IMR-90 (cell line): ENCODE measurements around the gene GPSM3. TPM values are rescaled to one million over a fixed set of nuclear protein-coding genes. Genes with fewer than 3 reads are reported as not detected.

Source experiments
- ATAC-seq: fragments of 200-7000 bp; cut with Tn5 transposase; 2 replicates; pipeline ENCODE4 v1.9.1; 2020; ENCODE audit warnings: low read depth, mild to moderate bottlenecking, moderate library complexity
- BruUV-seq: library from RNA; stranded (reverse); fragments of 400-500 nt; replicated peaks from 2 replicates; lab custom pipeline; 2021; lab: Mats Ljungman, UMichigan
- CTCF ChIA-PET: fragments of 300-600 bp; formaldehyde crosslinking; extraction: SDS; loops from one replicate; lab custom pipeline; 2021; ENCODE audit warnings: antibody characterized with exemption; lab: Yijun Ruan, JAX
- POLR2A ChIA-PET: fragments of 300-600 bp; sonication (Branson Sonifier 250); formaldehyde crosslinking; loops from one replicate; lab custom pipeline; 2022; ENCODE audit warnings: antibody characterized with exemption; ENCODE audit not compliant: unreplicated experiment; lab: Charles Lee
- DNase-seq: peaks from one replicate; pipeline ENCODE4 v3.0.0; 2013
- H2AFZ ChIP-seq: replicated peaks from 2 replicates; pipeline ENCODE3; 2013; ENCODE audit warnings: low read length, mild to moderate bottlenecking; ENCODE audit not compliant: poor library complexity
- H2AK5ac ChIP-seq: 2 replicates; pipeline ENCODE4 v1.6.1; 2013; ENCODE audit warnings: low read depth, low read length, inconsistent platforms
- H2AK9ac ChIP-seq: replicated peaks from 2 replicates; pipeline ENCODE3; 2013; ENCODE audit warnings: mild to moderate bottlenecking, low read depth, low read length, moderate library complexity; ENCODE audit not compliant: poor library complexity
- H2BK120ac ChIP-seq: 2 replicates; pipeline ENCODE4 v1.6.1; 2013; ENCODE audit warnings: low read depth, low read length, inconsistent platforms
- H2BK15ac ChIP-seq: 3 replicates; pipeline ENCODE4 v1.6.1; 2013; ENCODE audit warnings: low read depth, low read length, inconsistent platforms
- H2BK20ac ChIP-seq: 2 replicates; pipeline ENCODE4 v1.6.1; 2013; ENCODE audit warnings: low read depth, mild to moderate bottlenecking, inconsistent platforms, low read length, moderate library complexity
- H2BK5ac ChIP-seq: 2 replicates; pipeline ENCODE4 v1.6.1; 2013; ENCODE audit warnings: mild to moderate bottlenecking, low read depth, low read length, inconsistent platforms; ENCODE audit not compliant: poor library complexity, severe bottlenecking
- H3K14ac ChIP-seq: replicated peaks from 2 replicates; pipeline ENCODE4 v1.6.1; 2013; ENCODE audit warnings: low read depth, low read length, inconsistent platforms
- H3K18ac ChIP-seq: 2 replicates; pipeline ENCODE4 v1.6.1; 2013; ENCODE audit warnings: low read depth, low read length, control low read depth
- H3K23ac ChIP-seq: 2 replicates; pipeline ENCODE4 v1.6.1; 2013; ENCODE audit warnings: low read depth, low read length, inconsistent platforms
- H3K27ac ChIP-seq: 2 replicates; pipeline ENCODE4 v1.5.1; 2013; ENCODE audit warnings: mild to moderate bottlenecking, control low read depth, low read length; ENCODE audit not compliant: insufficient read depth
- H3K27me3 ChIP-seq: 2 replicates; pipeline ENCODE4 v1.6.1; 2013; ENCODE audit warnings: low read length; ENCODE audit not compliant: control insufficient read depth, insufficient read depth
- H3K36me3 ChIP-seq: 2 replicates; pipeline ENCODE4 v1.6.1; 2013; ENCODE audit warnings: low read length, mixed read lengths; ENCODE audit not compliant: control insufficient read depth, insufficient read depth
- H3K4ac ChIP-seq: 2 replicates; pipeline ENCODE4 v1.6.1; 2013; ENCODE audit warnings: low read depth, low read length, inconsistent platforms
- H3K4me1 ChIP-seq: 2 replicates; pipeline ENCODE4 v1.6.1; 2013; ENCODE audit warnings: low read length, mixed read lengths; ENCODE audit not compliant: control insufficient read depth, insufficient read depth
- H3K4me2 ChIP-seq: 2 replicates; pipeline ENCODE4 v1.6.1; 2013; ENCODE audit warnings: low read depth, mild to moderate bottlenecking, control low read depth, low read length, moderate library complexity
- H3K4me3 ChIP-seq: 2 replicates; pipeline ENCODE4 v1.5.1; 2013; ENCODE audit warnings: low read depth, mild to moderate bottlenecking, control low read depth, low read length, moderate library complexity; ENCODE audit not compliant: insufficient read depth
- H3K56ac ChIP-seq: 2 replicates; pipeline ENCODE4 v1.6.1; 2013; ENCODE audit warnings: low read length, inconsistent platforms; ENCODE audit not compliant: insufficient read depth; ENCODE audit errors: extremely low read depth
- H3K79me1 ChIP-seq, 2 experiments: 2 replicates each; pipeline ENCODE4 v1.6.1; 2013; ENCODE audit warnings: low read length in 2 of 2, inconsistent platforms in 1 of 2, low read depth in 1 of 2
- H3K9ac ChIP-seq: 2 replicates; pipeline ENCODE4 v1.6.1; 2013; ENCODE audit warnings: low read depth, low read length, control low read depth
- H3K9me1 ChIP-seq: 2 replicates; pipeline ENCODE4 v1.6.1; 2013; ENCODE audit warnings: low read length, inconsistent platforms; ENCODE audit not compliant: insufficient read depth
- H3K9me3 ChIP-seq: 2 replicates; pipeline ENCODE4 v1.6.1; 2013; ENCODE audit warnings: low read length; ENCODE audit not compliant: control insufficient read depth, insufficient read depth
- H4K20me1 ChIP-seq: 2 replicates; pipeline ENCODE4 v1.6.1; 2013; ENCODE audit warnings: low read length, inconsistent platforms; ENCODE audit not compliant: insufficient read depth
- H4K5ac ChIP-seq: 2 replicates; pipeline ENCODE4 v1.6.1; 2013; ENCODE audit warnings: mild to moderate bottlenecking, low read depth, low read length, control low read depth
- H4K8ac ChIP-seq, 2 experiments: 2 replicates each; pipeline ENCODE4 v1.6.1; 2013; ENCODE audit warnings: low read depth in 2 of 2, low read length in 2 of 2, control low read depth in 1 of 2, inconsistent platforms in 1 of 2
- H4K91ac ChIP-seq: 2 replicates; pipeline ENCODE4 v1.6.1; 2013; ENCODE audit warnings: low read depth, low read length, inconsistent platforms; ENCODE audit not compliant: insufficient read depth
- BHLHE40 ChIP-seq: fragments of 150-350 bp; IDR thresholded peaks from 2 replicates; pipeline ENCODE4 v1.6.1; 2016; ENCODE audit warnings: mild to moderate bottlenecking, low read depth, low read length
- CEBPB ChIP-seq: IDR thresholded peaks from 2 replicates; pipeline ENCODE4 v1.6.1; 2012; ENCODE audit warnings: low read depth, low read length, improper control_type of control experiment
- CHD1 ChIP-seq: IDR thresholded peaks from 2 replicates; pipeline ENCODE4 v1.6.1; 2012; ENCODE audit warnings: low read depth, low read length, improper control_type of control experiment
- ELK1 ChIP-seq: fragments of 150-350 bp; IDR thresholded peaks from 2 replicates; pipeline ENCODE4 v1.6.1; 2016; ENCODE audit warnings: low read depth, mild to moderate bottlenecking, low read length, moderate library complexity, borderline replicate concordance
- FOS ChIP-seq: fragments of 150-350 bp; IDR thresholded peaks from 2 replicates; pipeline ENCODE4 v1.6.1; 2016; ENCODE audit warnings: low read depth, low read length
- POLR2A ChIP-seq: IDR thresholded peaks from 2 replicates; pipeline ENCODE4 v1.6.1; 2012; ENCODE audit warnings: mild to moderate bottlenecking, low read depth, low read length
- RAD21 ChIP-seq: IDR thresholded peaks from 2 replicates; pipeline ENCODE4 v1.6.1; 2012; ENCODE audit warnings: low read length, improper control_type of control experiment
- SMC3 ChIP-seq: fragments of 150-350 bp; IDR thresholded peaks from 2 replicates; pipeline ENCODE4 v1.6.1; 2016; ENCODE audit warnings: low read depth, mild to moderate bottlenecking, antibody characterized with exemption, low read length, moderate library complexity
- WGBS, 2 experiments: methylation state at CpG; one replicate each; pipeline versions ENCODE4 v1.1.5 to v1.1.7; 2013; ENCODE audit warnings: missing lambda C conversion rate in 2 of 2; ENCODE audit not compliant: insufficient read length in 1 of 2; ENCODE audit errors: extremely low coverage in 2 of 2; 5-methylcytosine and 5-hydroxymethylcytosine counted together
- dilution Hi-C: fragments of 300-500 bp; cut with HindIII; formaldehyde crosslinking; loops from one replicate; pipeline ENCODE4 v1.14.3; 2018; ENCODE audit warnings: low sequenced_read_pairs; ENCODE audit not compliant: unreplicated experiment
- in situ Hi-C: fragments of 300-500 bp; cut with MboI; formaldehyde crosslinking; loops from 3 replicates; pipeline ENCODE4 v1.14.3; 2019; ENCODE audit warnings: low sequenced_read_pairs, inconsistent platforms, mixed read lengths
- intact Hi-C: fragments of 100-400 bp; cut with micrococcal nuclease; formaldehyde crosslinking; loops from 2 replicates; pipeline ENCODE4 v1.10.0; 2022
- polyA plus RNA-seq, 3 experiments: library from polyadenylated mRNA; depleted of rRNA; stranded (reverse); fragments of >200 nt; gene quantifications; 2 replicates each; pipeline ENCODE4 v1.2.3, GENCODE V29; 2012; ENCODE audit warnings: low replicate concordance in 1 of 3
- total RNA-seq: library from RNA; depleted of rRNA; stranded (reverse); fragments of >200 nt; gene quantifications from 2 replicates; pipeline ENCODE4 v1.2.3, GENCODE V29; 2012

Gene GPSM3
- total and polyA plus RNA-seq, 2 of the 4 experiments (the other 2 are of a cell fraction), result 3.0 to 9.8 TPM

DNA sequence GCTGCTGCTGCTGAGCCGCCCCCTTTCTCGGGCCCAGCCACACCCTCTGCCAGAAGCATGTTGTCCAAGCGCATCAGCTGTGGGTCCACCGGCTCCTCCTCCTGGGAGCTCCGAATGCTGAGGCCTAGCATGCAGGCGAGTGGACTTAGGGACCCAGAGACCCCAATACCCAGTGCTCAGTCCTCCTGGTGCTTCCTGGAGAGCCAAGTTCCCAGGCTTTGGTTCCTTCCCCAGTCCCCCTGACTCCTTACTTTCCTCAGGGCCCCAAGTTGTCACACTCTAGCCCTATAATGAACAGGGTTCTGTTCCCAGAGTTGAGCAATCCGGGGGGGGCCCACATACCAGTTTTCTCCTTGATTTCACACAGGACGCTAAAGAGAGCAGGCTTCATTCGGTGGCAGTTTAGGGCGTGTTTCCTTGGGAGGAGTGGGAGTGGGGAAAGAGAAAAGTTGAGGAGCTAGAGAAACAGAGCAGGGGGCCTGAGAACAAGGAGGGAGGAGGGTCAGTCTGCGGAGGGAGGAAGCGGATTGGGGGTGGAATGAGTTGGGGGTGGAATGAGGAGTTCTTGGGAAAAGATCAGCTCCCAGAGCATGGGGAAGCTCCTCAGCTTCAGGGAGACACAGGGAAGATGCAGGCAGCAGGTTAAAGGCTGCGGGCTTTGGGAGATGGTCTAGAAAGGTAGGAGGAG, 3.9 kb downstream of the GPSM3 start:
- H2BK15ac ChIP-seq, result peak overlapping the region; percentile 41; the same call in 1 of the 3 replicates
- 0 out of 2 replicates have a peak overlapping the region, but pooled peaks have one; percentile 1 for H2BK20ac ChIP-seq
- H2AK9ac ChIP-seq, result peak overlapping the region; percentile 88
- no peaks in the 10 kb centered on the region for H3K27me3 ChIP-seq
- peak overlapping the region; percentile 99 for H3K14ac ChIP-seq
- CTCF ChIA-PET, result no interaction called here
- H3K36me3 ChIP-seq, result peaks cover 23% of the 10 kb centered on the region
- peak overlapping the region; percentile 99 for H3K23ac ChIP-seq
- H3K4me2 ChIP-seq, result peak overlapping the region; percentile 85
- peak overlapping the region; percentile 97 for H3K4ac ChIP-seq
- peak overlapping the region; percentile 96 for H4K91ac ChIP-seq
- peaks cover 21 to 64% of the 10 kb centered on the region in 2 experiments for H3K79me1 ChIP-seq
- peak overlapping the region; percentile 99 for H2AK5ac ChIP-seq
- peak overlapping the region; percentile 91 for H3K27ac ChIP-seq
- peak overlapping the region; percentile 72 for H2BK120ac ChIP-seq
- no TSS peak for BruUV-seq
- peak overlapping the region; percentile 65 for H4K5ac ChIP-seq
- H2BK5ac ChIP-seq, result peak overlapping the region; percentile 83
- H4K8ac ChIP-seq, result peak overlapping the region; percentile 76 to 87
- peak overlapping the region; percentile 45 for H3K18ac ChIP-seq
- TF ChIP-seq SMC3 (no peak), CHD1 (no peak), ELK1 (no peak), CEBPB (peak; percentile 53), BHLHE40 (no peak), POLR2A (no peak), RAD21 (no peak), FOS (no peak)
- intact Hi-C loops (loop anchor here (5.0 kb wide), 1 partner anchor 784 kb away; no protein-coding TSS in a partner anchor), in situ Hi-C loops (loop anchor here (25.0 kb wide), 1 partner anchor 774 kb away; the partner anchor contains the start of genes BRD2 and HLA-DMA), dilution Hi-C loops (no loop called here)
- H3K56ac ChIP-seq, result peak overlapping the region; percentile 98
- 10% methylated on average over 4 of the region's 13 CpGs; no CpG with 5 or more reads in 1 of the 2 experiments for WGBS, 2 experiments
- DNase-seq (peak; percentile 12), ATAC-seq (peak; percentile 18)
- H3K9ac ChIP-seq, result peak overlapping the region; percentile 99
- no peaks in the 10 kb centered on the region for H4K20me1 ChIP-seq
- POLR2A ChIA-PET, result interaction anchor here (0.6 to 1.8 kb wide), 2 partner anchors 11 to 66 kb away, joined by 5 to 7 read pairs; no protein-coding TSS in a partner anchor
- H3K9me1 ChIP-seq, result peaks cover 16% of the 10 kb centered on the region
- peak overlapping the region; percentile 67 for H2AFZ ChIP-seq
- peak overlapping the region; percentile 75 for H3K4me3 ChIP-seq
- H3K9me3 ChIP-seq, result no peaks in the 10 kb centered on the region
- H3K4me1 ChIP-seq, result peaks cover 12% of the 10 kb centered on the region
